GM19397 (cell line): Measurements from ENCODE around the gene DNAJC5.
"Not testable (repeated sequence)": the region's sequence is repeated elsewhere in the genome, so short reads cannot be mapped to it uniquely, and the experiment has no call there.

ENCODE experiments used
- ATAC-seq: cut with Tn5 transposase; IDR thresholded peaks from one replicate; pipeline ENCODE4 v1.9.1; 2021; ENCODE audit warnings: mild to moderate bottlenecking, moderate library complexity; ENCODE audit not compliant: unreplicated experiment

The DNAJC5 gene

DNA sequence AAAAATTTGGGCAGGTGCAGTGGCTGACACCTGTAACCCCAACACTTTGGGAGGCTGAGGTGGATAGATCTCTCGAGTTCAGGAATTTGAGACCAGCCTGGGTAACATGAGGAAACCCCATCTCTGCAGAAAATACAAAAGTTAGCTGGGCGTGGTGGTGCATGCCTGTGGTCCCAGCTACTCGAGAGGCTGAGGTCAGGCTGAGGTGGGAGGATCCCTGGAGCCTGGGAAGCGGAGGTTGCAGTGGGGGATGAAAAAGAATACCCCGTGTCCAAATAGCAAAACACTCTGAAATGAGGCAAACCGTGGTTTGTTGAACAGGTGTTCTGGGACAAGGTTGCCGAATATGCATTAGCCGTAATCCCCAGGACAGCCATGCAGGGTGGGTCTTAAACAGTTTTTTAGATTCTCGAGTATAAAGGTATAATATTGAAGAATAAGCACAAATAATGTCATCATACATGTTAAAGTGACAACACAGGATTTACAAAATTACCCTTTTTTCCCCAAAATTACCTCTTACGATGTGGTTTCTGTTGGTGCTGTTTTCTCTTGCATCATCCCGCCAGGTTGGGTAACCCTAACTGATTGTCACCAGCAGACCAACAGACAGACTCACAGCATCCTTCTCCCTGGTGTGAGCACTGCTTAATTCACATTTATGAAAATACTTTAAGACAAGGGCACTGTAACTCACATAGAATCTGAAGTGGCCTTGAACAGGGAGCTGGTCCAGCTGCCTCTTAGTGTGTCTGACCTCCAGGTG lies 9.1 kb downstream of the DNAJC5 start:
- ATAC-seq: no peak

GRCh38 chr20:63908008-63908682 lies 13.2 kb downstream of the DNAJC5 start:
- no peak for ATAC-seq

DNA sequence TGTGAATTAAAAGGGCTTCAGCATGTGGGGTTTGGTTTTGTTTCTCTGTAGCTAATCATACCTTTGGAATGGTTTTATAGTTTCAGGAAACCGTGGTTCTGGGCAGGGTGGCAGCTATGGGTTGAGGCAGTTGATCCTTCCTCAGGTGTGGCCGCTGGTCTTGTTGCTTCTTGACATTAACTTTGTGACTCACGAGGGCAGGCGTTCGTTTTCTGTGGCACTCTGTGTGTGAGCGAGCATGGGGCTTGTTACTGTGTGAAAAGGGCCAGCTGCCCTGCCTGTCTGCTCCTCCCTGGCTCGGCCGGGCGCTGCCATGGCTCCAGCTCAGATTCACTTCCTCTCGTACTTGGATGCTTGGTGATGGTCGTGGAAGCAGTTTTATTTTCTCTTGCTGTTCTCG lies 16.2 kb downstream of the DNAJC5 start:
- ATAC-seq: no peak

DNA sequence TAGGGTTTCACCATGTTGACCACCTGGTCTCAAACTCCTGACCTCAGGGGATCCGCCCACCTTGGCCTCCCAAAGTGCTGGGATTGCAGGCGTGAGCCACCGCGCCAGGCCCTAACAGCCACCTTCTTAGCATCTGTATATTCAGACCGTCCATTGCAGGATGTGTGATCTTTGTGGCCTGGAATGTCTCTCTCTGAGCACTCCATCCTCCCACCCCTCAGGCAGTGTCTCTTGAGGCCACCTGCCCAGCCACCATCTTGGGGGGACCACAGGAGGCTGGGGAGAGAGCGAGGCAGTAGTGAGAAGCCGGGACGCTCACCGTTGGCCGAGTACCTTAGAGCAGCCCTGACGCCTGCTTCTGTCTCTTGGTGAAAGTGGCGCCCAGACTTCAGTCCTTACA lies 18.8 kb downstream of the DNAJC5 start:
- ATAC-seq: no peak

DNA sequence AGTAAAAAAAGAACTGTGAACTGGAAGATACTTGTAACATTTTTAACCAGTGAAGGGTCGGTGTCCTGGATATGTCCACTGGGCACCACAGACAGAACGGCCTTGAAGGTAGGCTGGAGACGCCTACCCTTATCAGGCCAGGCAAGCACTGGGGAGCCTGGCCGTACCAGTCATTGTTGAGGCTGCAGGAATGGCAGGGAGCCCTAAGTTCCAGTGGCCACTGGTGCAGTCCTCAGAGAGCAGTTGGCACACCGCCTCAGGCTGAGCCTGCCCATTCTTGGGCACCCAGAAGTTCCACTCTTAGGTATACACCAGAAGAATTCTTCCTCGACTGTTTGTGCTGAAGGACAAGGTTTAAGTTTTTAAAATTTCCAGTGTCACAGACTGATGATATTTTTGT lies 20.5 kb downstream of the DNAJC5 start:
- no peak for ATAC-seq

- not testable (repeated sequence) for ATAC-seq
Measured at GRCh38 chr20:63916371-63916939, 21.5 kb downstream of the DNAJC5 start.

- no peak for ATAC-seq
Measured at GRCh38 chr20:63917811-63918210, 22.9 kb downstream of the DNAJC5 start.

DNA sequence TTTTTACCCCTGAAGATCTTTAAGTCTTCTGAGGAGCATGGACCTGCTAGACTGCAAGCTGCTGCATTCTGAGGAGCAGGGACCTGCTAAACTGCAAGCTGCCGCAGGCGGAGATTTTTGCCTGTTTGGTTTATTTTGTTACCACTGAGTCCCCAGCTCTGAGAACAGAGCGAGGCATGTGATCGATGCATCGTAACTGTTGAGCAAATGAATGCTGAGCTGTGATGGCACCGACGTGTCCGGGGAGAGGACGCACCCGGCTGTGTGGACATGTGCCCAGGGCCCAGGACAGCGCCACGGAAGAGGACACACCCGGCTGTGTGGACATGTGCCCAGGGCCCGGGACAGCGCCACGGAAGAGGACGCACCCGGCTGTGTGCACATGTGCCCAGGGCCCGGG lies 24.2 kb downstream of the DNAJC5 start:
- no peak for ATAC-seq

GRCh38 chr20:63920226-63920625 lies 25.3 kb downstream of the DNAJC5 start:
- ATAC-seq: no peak

DNA sequence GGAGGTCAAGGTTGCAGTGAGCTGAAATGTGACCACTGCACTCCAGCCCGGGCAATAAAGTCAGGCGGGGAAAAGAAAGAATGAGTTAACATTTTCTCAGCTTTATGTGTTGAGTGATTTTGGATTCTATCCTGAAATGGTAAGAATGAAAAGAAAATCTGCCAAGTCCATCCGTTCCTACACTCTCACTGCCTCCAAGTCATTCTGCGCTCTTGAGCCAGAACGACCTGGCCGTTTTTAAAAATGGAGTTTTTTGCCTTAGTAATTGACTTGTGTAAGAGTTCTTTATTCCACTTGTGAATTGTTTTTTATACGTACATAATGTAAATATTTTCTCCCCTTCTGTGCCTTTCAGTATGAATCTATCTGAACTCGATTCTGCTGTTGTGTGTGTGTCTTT lies 28.7 kb downstream of the DNAJC5 start:
- no peak for ATAC-seq

DNA sequence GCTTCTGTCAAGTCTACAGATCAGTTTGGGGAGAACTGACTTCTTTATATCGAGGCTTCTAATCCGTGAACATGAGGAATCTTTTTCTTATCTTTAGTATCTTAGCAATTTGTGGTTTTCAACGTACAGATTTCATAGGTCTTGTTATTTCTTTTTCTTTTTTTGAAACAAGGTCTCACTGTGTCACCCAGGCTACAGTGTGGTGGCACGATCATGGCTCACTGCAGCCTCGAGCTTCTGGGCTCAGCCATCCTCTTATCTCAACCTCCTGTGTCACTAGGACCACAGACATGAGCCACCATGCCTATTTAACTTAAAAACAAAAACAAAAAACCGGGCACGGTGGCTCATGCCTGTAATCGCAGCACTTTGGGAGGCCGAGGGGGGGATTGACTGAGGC lies 29.3 kb downstream of the DNAJC5 start:
- ATAC-seq: no peak

- ATAC-seq: no peak
Measured at GRCh38 chr20:63926298-63926697, 31.4 kb downstream of the DNAJC5 start.

- no peak for ATAC-seq
Measured at GRCh38 chr20:63929071-63929470, 34.1 kb downstream of the DNAJC5 start.

DNA sequence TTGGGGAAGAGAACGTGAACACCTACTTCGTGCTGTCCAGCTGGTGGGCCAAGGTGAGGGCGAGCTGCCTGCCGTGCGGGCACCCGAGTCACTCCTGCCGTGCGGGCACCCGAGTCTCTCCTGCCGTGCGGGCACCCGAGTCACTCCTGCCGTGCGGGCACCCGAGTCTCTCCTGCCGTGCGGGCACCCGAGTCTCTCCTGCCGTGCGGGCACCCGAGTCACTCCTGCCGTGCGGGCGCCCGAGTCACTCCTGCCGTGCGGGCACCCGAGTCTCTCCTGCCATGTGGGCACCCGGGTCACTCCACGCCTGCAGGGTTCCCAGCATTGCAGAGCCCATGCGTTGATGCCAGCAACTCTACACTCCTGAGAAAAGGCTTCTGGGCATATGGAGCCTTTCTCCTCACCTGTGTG lies 34.6 kb downstream of the DNAJC5 start:
- ATAC-seq: not testable (repeated sequence)

- ATAC-seq: no peak
Measured at GRCh38 chr20:63930971-63931553, 36.1 kb downstream of the DNAJC5 start.

- no peak for ATAC-seq
Measured at GRCh38 chr20:63931735-63932134, 36.8 kb downstream of the DNAJC5 start.

- ATAC-seq: no peak
Measured at GRCh38 chr20:63932606-63933160, 37.8 kb downstream of the DNAJC5 start.

DNA sequence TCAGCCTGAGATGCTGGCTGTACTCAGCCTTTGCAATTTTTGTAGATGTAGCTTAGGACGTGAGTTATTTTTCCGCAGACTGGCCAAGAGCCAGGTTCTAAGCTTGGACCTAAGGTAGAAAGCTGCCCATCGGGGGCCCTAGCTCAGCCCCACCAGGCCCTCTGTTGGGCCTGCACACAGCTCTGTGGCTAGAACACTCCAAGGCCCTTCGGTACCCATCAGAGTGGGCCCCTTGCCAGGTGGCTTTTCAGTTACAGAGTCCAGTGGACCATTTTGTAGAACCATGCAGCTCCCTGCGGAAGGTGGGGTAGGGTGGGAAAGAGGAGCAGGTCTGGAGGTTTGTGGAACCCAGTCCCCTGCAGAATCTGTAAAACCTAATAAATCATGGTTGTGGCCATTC lies 38.7 kb downstream of the DNAJC5 start:
- no peak for ATAC-seq

DNA sequence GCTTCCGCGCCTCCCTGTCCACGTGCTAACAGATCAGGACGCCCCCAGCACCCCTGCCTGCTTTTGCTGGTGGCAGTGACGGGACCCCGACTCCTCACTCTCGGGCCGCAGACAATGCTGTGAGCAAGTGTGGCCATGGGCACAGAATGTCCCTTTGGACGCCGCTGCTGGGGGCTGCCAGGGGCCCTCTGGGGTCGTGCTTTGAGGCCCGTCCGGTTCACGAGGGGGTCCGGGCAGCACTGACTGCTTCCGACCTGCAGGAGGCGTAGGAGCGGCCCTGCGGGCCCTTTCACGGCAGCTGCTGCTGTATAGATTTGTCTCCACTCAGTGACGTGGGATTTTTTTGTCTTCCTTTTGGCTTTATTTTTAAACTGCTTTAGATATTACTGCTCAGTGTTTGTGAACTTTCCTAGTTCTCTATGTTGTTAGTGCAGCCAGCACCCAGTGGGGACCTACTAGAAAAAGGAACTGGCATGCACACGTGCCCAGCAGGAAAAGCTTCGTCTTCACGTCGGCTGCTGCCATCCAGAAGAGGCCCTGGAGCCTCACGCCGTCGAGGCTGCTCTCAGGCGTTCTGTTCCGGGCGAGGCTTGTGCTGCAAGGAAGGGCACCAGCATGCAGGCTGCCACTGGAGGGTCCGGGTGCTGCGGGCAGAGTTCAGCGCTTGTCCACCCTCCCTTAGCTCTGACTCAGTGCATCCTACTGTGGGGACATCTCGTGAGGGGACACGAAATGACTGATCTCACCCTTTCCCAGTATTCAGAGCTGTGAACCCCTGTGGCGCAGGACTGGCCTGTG lies 39.5 kb downstream of the DNAJC5 start:
- ATAC-seq: no peak

GRCh38 chr20:63935447-63935846 lies 40.5 kb downstream of the DNAJC5 start:
- no peak for ATAC-seq

DNA sequence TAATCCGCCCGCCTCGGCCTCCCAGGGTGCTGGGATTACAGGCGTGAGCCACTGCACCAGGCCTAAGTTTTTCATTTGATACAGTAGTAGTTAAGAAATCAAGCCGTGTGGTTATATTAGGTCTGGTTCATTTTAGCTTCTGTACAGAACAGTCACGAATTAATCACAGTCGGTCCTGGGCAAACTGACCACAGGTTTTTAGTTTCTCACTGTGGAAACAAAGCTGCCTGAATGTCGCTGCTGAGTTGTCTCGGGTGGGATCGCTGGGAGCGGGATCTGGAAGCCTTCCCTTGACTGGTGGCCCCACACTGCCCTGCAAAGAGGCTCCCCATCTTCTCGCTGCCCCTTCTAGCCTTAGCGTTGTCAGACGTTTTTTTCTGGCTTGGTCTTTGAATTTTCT lies 42.7 kb downstream of the DNAJC5 start:
- ATAC-seq: no peak
